ENCODE results near the gene ACR.
"Not testable (repeated sequence)": the region's sequence is repeated elsewhere in the genome, so short reads cannot be mapped to it uniquely, and the experiment has no call there.

Gene ACR

DNA sequence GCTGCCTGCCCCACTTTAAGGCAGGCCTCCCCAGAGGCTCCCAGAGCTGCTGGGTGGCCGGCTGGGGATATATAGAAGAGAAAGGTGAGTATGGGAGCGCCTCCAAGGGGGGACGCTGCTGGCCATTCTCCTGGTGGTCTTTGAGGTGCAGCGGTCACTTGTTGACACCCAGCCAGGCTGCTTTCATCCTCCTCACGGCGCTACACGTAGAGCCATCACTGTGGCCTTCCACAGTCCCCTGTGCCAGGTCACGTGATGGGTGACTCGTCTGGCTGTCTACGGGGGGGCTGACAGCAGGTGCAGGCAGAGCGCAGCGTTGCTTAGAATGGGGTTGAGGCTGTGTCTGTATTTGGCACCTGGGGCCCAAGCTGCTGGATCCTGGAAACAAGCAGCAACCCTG lies 1.9 kb downstream of the ACR start:
- TF ChIP-seq, protein P1, sequence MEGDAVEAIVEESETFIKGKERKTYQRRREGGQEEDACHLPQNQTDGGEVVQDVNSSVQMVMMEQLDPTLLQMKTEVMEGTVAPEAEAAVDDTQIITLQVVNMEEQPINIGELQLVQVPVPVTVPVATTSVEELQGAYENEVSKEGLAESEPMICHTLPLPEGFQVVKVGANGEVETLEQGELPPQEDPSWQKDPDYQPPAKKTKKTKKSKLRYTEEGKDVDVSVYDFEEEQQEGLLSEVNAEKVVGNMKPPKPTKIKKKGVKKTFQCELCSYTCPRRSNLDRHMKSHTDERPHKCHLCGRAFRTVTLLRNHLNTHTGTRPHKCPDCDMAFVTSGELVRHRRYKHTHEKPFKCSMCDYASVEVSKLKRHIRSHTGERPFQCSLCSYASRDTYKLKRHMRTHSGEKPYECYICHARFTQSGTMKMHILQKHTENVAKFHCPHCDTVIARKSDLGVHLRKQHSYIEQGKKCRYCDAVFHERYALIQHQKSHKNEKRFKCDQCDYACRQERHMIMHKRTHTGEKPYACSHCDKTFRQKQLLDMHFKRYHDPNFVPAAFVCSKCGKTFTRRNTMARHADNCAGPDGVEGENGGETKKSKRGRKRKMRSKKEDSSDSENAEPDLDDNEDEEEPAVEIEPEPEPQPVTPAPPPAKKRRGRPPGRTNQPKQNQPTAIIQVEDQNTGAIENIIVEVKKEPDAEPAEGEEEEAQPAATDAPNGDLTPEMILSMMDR (IDR thresholded peaks at IDR 0.05; ENCODE audit: insufficient read depth, low read depth, low read length, missing control alignments), result no peak
- H3K4me3 ChIP-seq (ENCODE audit: low read length), result no peak overlapping the region
- no peak for DNase-seq (ENCODE audit: low read depth)

DNA sequence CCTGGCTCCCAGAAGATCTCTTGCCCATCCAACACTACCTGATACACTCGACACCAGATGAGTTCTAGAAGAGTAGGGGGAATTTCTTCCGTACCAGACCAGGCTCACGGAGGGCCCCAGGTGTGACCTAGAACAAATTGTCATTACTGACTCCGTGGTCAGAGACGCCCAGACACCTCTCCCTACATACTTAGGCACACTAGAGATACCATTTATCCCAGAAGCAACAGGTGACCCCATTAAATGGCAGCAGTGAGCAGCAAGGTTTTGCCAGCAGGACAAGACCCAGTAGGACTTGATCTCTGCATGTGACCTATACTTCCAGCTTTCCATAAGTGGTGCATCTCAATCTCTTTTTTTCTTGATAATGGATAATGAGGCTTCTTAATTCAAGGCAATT lies 2.7 kb downstream of the ACR start:
- not testable (repeated sequence) for DNase-seq (ENCODE audit: low read depth); H3K4me3 ChIP-seq (ENCODE audit: low read length)

DNA sequence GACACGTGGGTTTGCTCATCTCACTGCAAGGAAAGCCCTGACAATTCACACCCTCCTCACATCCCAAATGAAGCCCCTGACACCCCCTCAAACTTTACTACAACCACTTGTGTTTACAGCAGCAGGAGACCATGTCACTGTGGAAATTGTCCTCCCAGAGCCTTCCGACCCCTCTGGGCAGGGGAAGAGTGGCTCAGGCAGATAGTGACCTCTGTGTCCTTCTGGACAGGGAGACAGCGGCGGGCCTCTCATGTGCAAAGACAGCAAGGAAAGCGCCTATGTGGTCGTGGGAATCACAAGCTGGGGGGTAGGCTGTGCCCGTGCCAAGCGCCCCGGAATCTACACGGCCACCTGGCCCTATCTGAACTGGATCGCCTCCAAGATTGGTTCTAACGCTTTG lies 6.4 kb downstream of the ACR start:
- not testable (repeated sequence) for H3K4me3 ChIP-seq (ENCODE audit: low read length); DNase-seq (ENCODE audit: low read depth)

DNA sequence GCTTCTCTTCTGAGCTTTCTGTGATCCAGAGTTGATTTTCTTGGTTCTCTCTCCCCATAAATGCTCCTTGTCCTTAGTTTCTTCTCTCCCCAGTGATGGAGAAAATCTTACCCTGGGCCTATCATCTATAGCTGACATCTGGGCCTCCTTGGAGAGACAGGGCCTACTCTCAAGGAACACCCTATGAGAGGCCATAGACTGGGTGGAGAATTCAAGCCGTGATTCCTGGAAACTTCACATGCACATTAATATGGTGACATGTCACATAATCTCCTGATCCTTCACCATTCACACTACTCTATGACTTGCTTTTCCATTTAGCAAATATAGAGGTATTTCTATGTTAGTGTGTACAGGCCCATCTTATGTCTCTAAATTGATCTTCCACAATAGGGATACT lies 9.5 kb downstream of the ACR start:
- DNase-seq (ENCODE audit: low read depth); H3K4me3 ChIP-seq (ENCODE audit: low read length): not testable (repeated sequence)

DNA sequence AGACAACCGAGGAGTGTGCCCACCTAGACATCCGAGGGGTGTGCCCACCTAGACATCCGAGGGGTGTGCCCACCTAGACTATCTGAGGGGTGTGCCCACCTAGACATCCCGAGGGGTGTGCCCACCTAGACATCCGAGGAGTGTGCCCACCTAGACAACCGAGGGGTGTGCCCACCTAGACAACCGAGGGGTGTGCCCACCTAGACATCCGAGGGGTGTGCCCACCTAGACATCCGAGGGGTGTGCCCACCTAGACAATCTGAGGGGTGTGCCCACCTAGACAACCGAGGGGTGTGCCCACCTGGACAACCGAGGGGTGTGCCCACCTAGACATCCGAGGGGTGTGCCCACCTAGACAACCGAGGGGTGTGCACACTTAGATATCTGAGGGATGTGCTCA lies 10.6 kb downstream of the ACR start:
- not testable (repeated sequence) for H3K4me3 ChIP-seq (ENCODE audit: low read length); DNase-seq (ENCODE audit: low read depth)

DNA sequence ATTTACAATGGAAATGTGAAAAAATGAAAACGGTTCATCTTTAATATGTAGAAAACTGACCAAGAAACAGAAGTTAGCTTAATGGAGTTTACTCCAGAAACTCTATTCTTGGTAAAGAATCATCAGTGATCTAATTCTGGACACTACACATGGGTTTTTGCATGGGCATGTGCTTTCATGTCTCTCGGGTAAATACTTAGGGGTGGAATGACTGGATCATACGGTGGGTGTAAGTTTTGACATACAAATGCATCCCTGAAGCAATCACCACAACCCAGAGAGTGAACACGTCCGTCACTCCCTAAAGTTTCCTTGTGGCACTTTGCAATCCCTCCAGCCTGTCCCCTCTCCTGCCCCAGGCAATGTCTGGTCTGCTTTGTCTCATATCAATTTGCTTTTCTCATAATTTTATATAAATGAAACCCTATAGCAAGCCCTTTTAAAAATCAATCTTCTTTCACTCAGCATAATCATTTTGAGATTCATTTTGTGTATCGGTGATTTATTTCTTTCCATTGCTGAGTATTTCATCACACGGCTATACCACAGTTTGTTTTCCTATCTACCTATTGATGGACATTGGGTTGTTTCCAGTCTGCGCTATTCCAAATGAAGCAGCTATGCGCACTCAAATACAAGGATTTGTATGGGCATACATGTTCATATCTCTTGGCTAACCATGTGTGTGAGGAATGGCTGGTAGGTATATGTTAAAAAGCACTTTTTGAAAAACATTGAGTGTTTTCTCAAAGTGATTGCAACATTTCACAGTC lies 11.5 kb downstream of the ACR start:
- peak; percentile 86 for DNase-seq (ENCODE audit: low read depth)
- H3K4me3 ChIP-seq (ENCODE audit: low read length), result not testable (repeated sequence)

DNA sequence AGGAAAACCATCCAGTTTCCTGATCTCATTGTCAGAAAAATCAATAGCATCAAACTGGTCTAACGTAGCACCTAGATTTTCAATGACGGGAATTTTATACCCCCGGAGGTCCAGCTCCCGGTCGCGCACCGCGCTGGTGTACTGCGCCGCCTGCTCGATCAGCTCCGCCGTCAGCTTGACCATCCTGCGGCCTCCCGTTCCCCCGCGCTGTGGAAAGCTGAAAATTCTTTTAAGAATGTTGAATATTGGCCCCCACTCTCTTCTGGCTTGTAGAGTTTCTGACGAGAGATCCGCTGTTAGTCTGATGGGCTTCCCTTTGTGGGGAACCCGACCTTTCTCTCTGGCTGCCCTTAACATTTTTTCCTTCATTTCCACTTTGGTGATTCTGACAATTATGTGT lies 17.2 kb downstream of the ACR start:
- DNase-seq (ENCODE audit: low read depth); H3K4me3 ChIP-seq (ENCODE audit: low read length): not testable (repeated sequence)

DNA sequence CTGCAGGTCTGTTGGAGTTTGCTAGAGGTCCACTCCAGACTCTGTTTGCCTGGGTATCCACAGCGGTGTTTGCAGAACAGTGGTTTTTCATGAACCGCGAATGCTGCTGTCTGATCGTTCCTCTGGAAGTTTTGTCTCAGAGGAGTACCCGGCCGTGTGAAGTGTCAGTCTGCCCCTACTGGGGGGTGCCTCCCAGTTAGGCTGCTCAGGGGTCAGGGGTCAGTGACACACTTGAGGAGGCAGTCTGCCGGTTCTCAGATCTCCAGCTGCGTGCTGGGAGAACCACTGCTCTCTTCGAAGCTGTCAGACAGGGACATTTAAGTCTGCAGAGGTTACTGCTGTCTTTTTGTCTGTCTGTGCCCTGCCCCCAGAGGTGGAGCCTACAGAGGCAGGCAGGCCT lies 18.4 kb downstream of the ACR start:
- DNase-seq (ENCODE audit: low read depth); H3K4me3 ChIP-seq (ENCODE audit: low read length): not testable (repeated sequence)

DNA sequence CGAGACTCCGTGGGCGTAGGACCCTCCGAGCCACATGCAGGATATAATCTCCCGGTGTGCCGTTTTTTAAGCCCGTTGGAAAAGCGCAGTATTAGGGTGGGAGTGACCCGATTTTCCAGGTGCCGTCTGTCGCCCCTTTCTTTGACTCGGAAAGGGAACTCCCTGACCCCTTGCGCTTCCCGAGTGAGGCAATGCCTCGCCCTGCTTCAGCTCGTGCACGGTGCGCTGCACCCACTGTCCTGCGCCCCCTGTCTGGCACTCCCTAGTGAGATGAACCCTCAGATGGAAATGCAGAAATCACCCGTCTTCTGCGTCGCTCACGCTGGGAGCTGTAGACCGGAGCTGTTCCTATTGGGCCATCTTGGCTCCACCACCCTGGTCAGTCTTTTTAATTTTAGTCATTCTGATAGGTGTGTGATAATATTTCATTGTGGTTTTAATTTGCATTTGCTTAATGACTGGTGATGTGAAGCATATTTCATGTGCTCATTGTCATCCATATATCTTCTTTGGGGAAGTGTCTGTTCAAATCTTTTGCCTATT lies 19.0 kb downstream of the ACR start:
- DNase-seq (ENCODE audit: low read depth), result peak; percentile 53
- TF ChIP-seq, protein P1 (IDR thresholded peaks at IDR 0.05; ENCODE audit: insufficient read depth, low read depth, low read length, missing control alignments), result peak; percentile 29
- H3K4me3 ChIP-seq (ENCODE audit: low read length), result peak overlapping the region; percentile 52

DNA sequence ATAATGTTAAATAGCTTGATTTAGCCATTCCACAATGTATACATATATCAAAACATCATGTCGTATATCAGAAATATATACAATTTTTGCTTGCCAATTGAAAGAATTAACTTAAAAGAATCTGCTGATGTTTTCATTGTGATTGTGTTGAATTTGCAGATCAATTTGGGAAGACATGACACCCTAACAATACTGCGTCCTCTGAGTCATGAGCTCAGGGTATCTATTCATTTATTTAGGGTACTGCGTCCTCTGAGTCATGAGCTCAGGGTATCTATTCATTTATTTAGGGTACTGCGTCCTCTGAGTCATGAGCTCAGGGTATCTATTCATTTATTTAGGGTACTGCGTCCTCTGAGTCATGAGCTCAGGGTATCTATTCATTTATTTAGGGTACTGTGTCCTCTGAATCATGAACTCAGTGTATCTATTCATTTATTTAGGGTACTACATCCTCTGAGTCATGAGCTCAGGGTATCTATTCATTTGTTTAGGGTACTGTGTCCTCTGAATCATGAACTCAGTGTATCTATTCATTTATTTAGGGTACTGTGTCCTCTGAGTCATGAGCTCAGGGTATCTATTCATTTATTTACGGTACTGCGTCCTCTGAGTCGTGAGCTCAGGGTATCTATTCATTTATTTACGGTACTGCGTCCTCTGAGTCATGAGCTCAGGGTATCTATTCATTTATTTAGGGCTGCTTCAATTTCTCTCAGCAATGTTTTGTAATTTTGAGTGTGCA lies 21.8 kb downstream of the ACR start:
- DNase-seq (ENCODE audit: low read depth), result peak; percentile 73
- H3K4me3 ChIP-seq (ENCODE audit: low read length), result not testable (repeated sequence)

DNA sequence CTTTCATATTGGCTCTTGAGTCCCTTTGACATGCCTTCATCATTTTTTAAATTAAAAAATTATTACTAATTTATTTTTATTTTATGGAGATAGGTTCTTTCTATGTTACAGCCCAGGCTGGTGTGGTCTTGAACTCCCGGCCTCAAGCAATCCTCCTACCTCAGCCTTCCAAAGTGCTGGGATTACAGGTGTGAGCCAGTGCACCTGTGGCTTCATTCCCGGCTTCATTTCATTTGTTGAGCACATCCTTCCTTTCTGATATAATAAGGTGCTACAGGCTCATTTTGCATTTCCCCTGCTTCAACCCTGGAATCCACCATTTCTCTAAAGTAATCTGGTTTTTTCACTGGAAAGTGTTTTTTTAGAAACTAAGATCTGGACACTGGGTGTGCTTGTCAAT lies 23.8 kb downstream of the ACR start:
- not testable (repeated sequence) for DNase-seq (ENCODE audit: low read depth); H3K4me3 ChIP-seq (ENCODE audit: low read length)

DNA sequence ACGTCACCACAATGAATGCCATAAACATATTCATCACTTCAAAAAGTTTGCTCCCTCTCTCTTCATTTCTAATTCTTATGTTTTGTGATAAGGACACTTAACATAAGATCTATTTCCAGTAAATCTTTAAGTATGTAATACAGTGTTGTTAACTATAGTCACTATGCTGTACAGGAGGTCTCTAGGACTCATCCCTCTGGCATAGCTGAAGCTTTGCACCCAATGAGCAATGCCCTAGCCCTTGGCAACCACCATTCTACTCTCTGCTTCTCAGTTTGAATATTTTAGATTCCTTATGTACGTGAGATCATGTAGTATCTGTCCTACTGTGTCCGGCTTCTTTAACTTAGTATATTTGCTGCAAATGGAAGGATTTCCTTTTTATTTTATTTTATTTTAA lies 26.3 kb downstream of the ACR start:
- DNase-seq (ENCODE audit: low read depth), result not testable (repeated sequence)

More for the DNA sequence above, 26.3 kb downstream of the ACR start:
- H3K4me3 ChIP-seq (ENCODE audit: low read length), result not testable (repeated sequence)

Measured in epithelial cell of esophagus (primary cell).